Muscle of leg (tissue), 11 donors: ENCODE measurements around the gene CFDP1. TPM values are rescaled to one million over a fixed set of nuclear protein-coding genes. Genes with fewer than 3 reads are reported as not detected.

Experiments
- DNase-seq: peaks from one replicate; pipeline ENCODE4 v3.0.0; 2013
- H3K27ac ChIP-seq: one replicate; pipeline ENCODE4 v1.5.1; 2013; ENCODE audit warnings: mild to moderate bottlenecking, low read length, control low read depth
- H3K27me3 ChIP-seq: one replicate; pipeline ENCODE4 v1.6.1; 2013; ENCODE audit warnings: low read length; ENCODE audit not compliant: control insufficient read depth, insufficient read depth
- H3K36me3 ChIP-seq: one replicate; pipeline ENCODE4 v1.6.1; 2013; ENCODE audit warnings: low read length; ENCODE audit not compliant: control insufficient read depth, insufficient read depth
- H3K4me1 ChIP-seq: one replicate; pipeline ENCODE4 v1.6.1; 2013; ENCODE audit warnings: low read length; ENCODE audit not compliant: control insufficient read depth, insufficient read depth
- H3K4me3 ChIP-seq: one replicate; pipeline ENCODE4 v1.5.1; 2013; ENCODE audit warnings: low read length, control low read depth
- H3K9me3 ChIP-seq: replicated peaks from 2 replicates; pipeline ENCODE4 v1.6.1; 2013; ENCODE audit warnings: low read depth, low read length; ENCODE audit not compliant: control insufficient read depth
- WGBS: methylation state at CpG from one replicate; pipeline ENCODE4 v1.1.5; 2013; ENCODE audit warnings: missing lambda C conversion rate; ENCODE audit not compliant: insufficient coverage; 5-methylcytosine and 5-hydroxymethylcytosine counted together
- polyA plus RNA-seq, 8 donors: library from polyadenylated mRNA; unstranded; fragments of 120-200 nt; gene quantifications; one replicate each; pipeline versions ENCODE4 v1.2.1 to v1.2.3, GENCODE V29; 2013; ENCODE audit warnings: inconsistent platforms in 1 of 8, low replicate concordance in 1 of 8; ENCODE audit not compliant: insufficient read length in 8 of 8, insufficient read depth in 1 of 8
- total RNA-seq: library from RNA; stranded (reverse); fragments of 120-200 nt; gene quantifications from one replicate; pipeline ENCODE4 v1.2.4, GENCODE V29; 2013

Gene CFDP1
- total and polyA plus RNA-seq, 9 donors: 82.5 to 132 (median 89.5) TPM

- Histone ChIP-seq H3K4me1 (peaks cover 25% of the 10 kb centered on the region), H3K27me3 (no peaks in the 10 kb centered on the region), H3K36me3 (peaks cover 47% of the 10 kb centered on the region), H3K4me3 (no peak overlapping the region), H3K9me3 (no peaks in the 10 kb centered on the region), H3K27ac (no peak overlapping the region)
- DNase-seq: no peak
- WGBS: 60% methylated on average over 1 of the region's 1 CpG
Observed at GRCh38 chr16:75301804-75302203, 131.5 kb downstream of the CFDP1 start.

DNA sequence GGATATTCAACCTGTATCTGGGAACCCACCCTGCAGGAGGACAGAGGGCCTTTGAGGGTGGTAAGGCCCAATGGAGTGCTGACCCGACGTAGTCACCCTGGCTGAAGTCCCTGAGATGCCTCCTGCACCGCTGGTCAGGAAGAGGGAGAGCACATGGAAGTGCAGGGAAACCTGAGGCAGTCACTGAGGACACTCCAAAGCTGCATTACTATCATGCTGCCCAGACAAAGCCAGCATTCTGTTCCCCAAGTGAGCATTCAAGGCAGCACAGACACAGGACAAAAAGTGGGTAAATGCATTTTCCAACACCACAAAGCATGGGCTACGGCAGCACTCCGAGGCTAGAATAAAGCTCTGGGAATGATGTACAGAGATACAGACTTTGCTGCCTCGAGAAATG is 135.0 kb downstream of the CFDP1 start:
- Histone ChIP-seq H3K36me3 (peaks cover 48% of the 10 kb centered on the region), H3K27ac (no peak overlapping the region), H3K27me3 (no peaks in the 10 kb centered on the region), H3K9me3 (no peaks in the 10 kb centered on the region), H3K4me1 (peaks cover 19% of the 10 kb centered on the region), H3K4me3 (no peak overlapping the region)
- DNase-seq: no peak
- WGBS: 89% methylated on average over 5 of the region's 6 CpGs

- Histone ChIP-seq H3K9me3 (no peaks in the 10 kb centered on the region), H3K4me1 (peaks cover 19% of the 10 kb centered on the region), H3K4me3 (no peak overlapping the region), H3K27ac (peak overlapping the region; percentile 75), H3K36me3 (peaks cover 58% of the 10 kb centered on the region), H3K27me3 (no peaks in the 10 kb centered on the region)
- no CpG with 5 or more reads among the region's 1 CpG for WGBS
- peak; percentile 82 for DNase-seq
Observed at GRCh38 chr16:75296606-75297005, 136.7 kb downstream of the CFDP1 start.

GRCh38 chr16:75294773-75295459 is 138.4 kb downstream of the CFDP1 start:
- WGBS: no CpG with 5 or more reads among the region's 6 CpGs
- Histone ChIP-seq H3K36me3 (peaks cover 57% of the 10 kb centered on the region), H3K27me3 (no peaks in the 10 kb centered on the region), H3K9me3 (no peaks in the 10 kb centered on the region), H3K4me3 (no peak overlapping the region), H3K4me1 (peaks cover 19% of the 10 kb centered on the region), H3K27ac (no peak overlapping the region)
- no peak for DNase-seq

DNA sequence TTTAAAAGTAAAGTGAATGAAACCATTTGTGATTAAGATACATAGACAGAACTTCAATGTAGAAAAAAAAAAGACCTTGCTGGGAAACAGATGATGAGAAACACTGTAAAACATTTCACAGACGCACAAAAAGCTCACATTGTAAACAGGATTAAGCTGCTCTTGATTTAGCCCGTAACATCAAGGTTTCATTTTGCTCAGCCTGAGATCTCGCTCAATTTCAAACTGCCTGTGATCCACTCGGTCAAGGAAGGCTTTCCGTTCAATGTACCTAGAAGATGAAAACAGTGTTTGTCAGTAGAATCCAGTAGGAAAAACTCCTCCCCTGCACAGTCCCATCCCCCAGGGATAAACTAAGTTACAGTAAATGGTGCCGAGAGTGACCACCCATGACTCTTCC is 139.5 kb downstream of the CFDP1 start:
- no peaks in the 10 kb centered on the region for H3K27me3 ChIP-seq
- peaks cover 20% of the 10 kb centered on the region for H3K4me1 ChIP-seq
- no peak for DNase-seq
- H3K4me3 ChIP-seq: no peak overlapping the region
- 67% methylated on average over 1 of the region's 6 CpGs for WGBS
- H3K27ac ChIP-seq: no peak overlapping the region
- H3K36me3 ChIP-seq: peaks cover 51% of the 10 kb centered on the region
- no peaks in the 10 kb centered on the region for H3K9me3 ChIP-seq

- no peak overlapping the region for H3K4me3 ChIP-seq
- WGBS: 75% methylated on average over 4 of the region's 4 CpGs
Observed at GRCh38 chr16:75293173-75293572, 140.1 kb downstream of the CFDP1 start.

GRCh38 chr16:75292691-75293090 is 140.6 kb downstream of the CFDP1 start:
- DNase-seq: no peak
- Histone ChIP-seq H3K4me3 (no peak overlapping the region), H3K4me1 (peaks cover 27% of the 10 kb centered on the region), H3K27ac (no peak overlapping the region), H3K36me3 (peaks cover 47% of the 10 kb centered on the region), H3K27me3 (no peaks in the 10 kb centered on the region), H3K9me3 (no peaks in the 10 kb centered on the region)
- WGBS: 73% methylated on average over 2 of the region's 3 CpGs

More at GRCh38 chr16:75293173-75293572, 140.1 kb downstream of the CFDP1 start:
- peaks cover 47% of the 10 kb centered on the region for H3K36me3 ChIP-seq
- H3K27me3 ChIP-seq: no peaks in the 10 kb centered on the region
- peaks cover 22% of the 10 kb centered on the region for H3K4me1 ChIP-seq
- H3K27ac ChIP-seq: no peak overlapping the region
- H3K9me3 ChIP-seq: no peaks in the 10 kb centered on the region
- no peak for DNase-seq

GRCh38 chr16:75289189-75289588 is 144.1 kb downstream of the CFDP1 start:
- H3K27ac ChIP-seq: peak overlapping the region; percentile 59
- H3K9me3 ChIP-seq: no peaks in the 10 kb centered on the region
- H3K4me1 ChIP-seq: peaks cover 11% of the 10 kb centered on the region
- no peak overlapping the region for H3K4me3 ChIP-seq
- peaks cover 37% of the 10 kb centered on the region for H3K36me3 ChIP-seq
- H3K27me3 ChIP-seq: no peaks in the 10 kb centered on the region
- DNase-seq: peak; percentile 65

GRCh38 chr16:75288596-75289120 is 144.6 kb downstream of the CFDP1 start:
- Histone ChIP-seq H3K36me3 (peaks cover 34% of the 10 kb centered on the region), H3K4me1 (peaks cover 11% of the 10 kb centered on the region), H3K27ac (peak overlapping the region; percentile 59), H3K4me3 (no peak overlapping the region), H3K27me3 (no peaks in the 10 kb centered on the region), H3K9me3 (no peaks in the 10 kb centered on the region)
- no peak for DNase-seq
- WGBS: 91% methylated on average over 9 of the region's 10 CpGs

DNA sequence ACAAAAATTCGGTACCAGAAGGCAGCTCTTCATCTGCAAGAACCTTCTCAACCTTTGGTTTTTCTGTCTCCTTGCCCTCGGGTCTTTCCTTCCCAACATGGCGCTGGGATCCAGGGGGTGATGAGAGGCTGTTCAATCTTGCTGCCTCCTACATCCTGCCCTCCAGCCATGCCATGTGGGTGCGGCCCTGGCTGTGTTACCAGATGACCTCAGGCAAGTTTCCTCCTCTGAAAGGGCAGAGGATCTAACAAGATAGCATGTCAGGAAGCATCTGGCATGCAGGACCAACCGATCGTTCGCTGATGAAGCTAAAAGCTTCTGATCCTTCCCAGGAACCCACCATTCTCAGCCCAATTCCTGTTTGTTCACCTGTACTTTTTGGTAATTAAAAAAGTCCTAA is 145.1 kb downstream of the CFDP1 start:
- Histone ChIP-seq H3K27ac (no peak overlapping the region), H3K27me3 (no peaks in the 10 kb centered on the region), H3K36me3 (peaks cover 31% of the 10 kb centered on the region), H3K9me3 (no peaks in the 10 kb centered on the region), H3K4me3 (no peak overlapping the region), H3K4me1 (peaks cover 11% of the 10 kb centered on the region)
- no peak for DNase-seq
- 89% methylated on average over 5 of the region's 7 CpGs for WGBS
